Activated naive CD4-positive, alpha-beta T cell treated with Interleukin-2 at 50 U/mL for 16 hours (primary cell): ENCODE measurements around the gene CACNA2D1.
"Not testable (repeated sequence)": the region's sequence is repeated elsewhere in the genome, so short reads cannot be mapped to it uniquely, and the experiment has no call there.

Experiments
- DNase-seq: peaks from one replicate; pipeline ENCODE4 v3.0.0-alpha.2; 2020

The CACNA2D1 gene

DNA sequence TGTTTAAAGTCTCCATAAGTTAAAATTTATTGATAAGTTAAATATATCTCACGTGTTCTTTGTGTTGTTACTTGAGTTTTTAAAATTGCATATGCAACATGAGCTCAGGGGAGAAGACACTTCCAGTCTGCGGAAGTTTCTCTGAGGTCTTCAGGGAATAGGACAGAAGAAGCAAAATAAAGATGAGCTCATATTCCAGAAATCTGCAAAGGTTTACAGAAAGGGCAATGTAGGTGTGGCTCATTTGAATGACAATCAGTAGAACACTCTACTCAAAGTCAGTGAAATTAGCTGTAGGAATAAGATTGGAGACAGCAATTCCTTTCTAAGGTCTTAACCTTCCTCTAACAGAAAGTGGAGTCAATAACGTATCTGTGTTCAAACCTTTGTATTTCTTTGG lies 53.7 kb downstream of the CACNA2D1 start:
- no peak for DNase-seq

DNA sequence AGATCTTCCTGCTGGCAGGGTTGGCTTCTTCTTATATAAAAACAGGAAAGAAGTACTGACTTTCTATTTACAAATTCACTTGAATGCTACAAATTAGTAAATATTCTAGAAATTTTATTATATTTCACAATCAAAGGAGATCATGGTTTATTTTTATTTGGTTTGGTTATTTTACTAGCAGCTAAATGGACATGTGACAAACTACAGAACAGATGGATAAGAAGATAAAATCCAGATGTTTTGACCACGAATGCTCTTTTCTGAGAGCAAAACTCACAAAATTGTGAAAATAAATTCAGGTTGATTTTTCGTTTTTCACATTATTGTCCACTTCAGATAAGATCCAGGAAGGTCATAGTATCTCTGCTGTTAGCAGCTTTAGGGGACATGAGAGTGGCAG lies 55.4 kb downstream of the CACNA2D1 start:
- DNase-seq = no peak

DNA sequence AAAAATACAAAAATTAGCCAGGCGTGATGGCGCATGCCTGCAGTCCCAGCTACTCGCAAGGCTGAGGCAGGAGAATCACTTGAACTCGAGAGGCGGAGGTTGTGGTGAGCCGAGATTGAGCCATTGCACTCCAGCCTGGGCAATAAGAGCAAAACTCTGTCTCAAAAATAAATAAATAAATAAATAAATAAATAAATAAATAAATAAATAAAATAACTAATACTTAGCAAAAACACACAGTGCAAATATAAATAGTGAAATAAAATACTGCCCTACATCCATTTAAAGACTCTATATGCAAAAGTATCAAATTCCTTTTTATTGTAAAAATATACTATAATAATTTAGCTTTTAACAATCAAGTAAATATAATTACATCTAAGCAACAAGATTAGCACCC lies 57.0 kb downstream of the CACNA2D1 start:
- not testable (repeated sequence) for DNase-seq

DNA sequence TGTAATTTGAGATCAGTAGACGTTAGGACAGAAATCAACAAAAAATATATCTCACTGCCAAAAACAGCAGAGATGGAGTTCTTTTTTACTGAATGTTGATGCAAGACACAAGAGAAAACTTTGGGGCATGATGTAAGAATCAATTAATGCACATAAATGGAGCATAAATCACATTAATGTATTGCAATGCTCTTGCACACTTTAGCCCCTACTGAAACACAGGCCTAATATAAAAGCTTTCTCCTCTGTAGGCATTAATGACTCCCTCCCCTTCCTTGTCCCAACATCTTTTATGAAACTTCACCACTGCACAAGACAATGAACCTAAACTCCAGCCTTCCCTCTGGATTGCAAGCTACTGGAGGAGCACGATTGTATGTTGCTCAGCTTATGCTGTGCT lies 58.8 kb downstream of the CACNA2D1 start:
- DNase-seq = no peak

DNA sequence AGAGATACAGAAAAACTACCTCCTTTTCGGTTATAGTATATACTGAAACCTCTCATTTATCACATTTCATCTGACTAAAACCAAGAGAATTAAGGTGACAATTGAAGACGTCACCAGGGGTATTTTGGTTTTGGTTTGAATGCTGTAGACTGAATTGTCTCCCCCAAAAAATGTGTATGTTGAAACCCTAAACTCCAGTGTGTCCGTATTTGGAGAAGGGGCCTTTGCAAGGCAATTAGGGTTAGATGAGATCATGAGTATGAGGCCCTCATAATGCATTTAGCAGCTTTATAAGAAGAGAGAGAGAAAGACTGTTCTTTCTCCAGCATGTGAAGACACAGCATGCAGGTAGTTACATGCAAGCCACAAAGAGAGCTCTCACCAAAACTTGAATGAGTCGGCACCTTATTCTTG lies 59.5 kb downstream of the CACNA2D1 start:
- no peak for DNase-seq

DNA sequence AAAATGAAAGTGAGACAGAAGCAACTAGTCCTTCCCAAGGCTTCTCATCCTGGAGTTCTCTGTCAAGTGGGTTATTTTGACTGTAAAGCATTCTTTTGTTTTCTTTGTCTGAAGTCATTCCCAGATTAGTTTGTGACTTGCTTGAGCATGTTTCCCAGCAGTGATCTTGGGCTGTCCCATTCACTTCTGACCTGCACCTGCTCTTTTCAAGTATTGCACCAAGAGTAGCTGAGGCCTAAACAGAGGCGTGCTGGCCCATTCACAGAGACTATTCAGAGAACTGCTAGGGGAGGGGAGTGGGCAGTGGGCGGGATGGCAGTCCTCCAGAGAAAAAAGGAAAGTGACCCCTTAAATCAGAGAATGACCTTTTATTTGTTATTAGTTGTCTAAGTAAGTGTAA lies 61.3 kb downstream of the CACNA2D1 start:
- no peak for DNase-seq

DNA sequence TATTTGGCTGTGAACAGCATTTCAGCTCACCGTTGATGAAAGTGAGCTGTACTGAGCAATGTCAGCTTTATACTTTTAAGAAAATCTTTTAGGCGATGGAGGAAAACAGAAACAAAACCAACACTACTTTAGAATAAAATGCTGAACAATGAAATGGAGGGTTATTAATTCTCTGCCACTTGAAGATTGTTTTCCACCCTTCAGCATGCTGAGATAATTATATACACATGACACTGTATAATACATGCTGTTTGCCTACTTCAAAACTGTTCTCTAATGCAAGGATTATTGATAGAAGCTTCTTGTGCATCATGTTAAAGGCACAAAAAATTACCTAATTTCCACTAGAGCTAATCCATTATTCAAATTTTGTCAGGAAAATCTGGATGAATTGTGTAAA lies 66.8 kb downstream of the CACNA2D1 start:
- no peak for DNase-seq

DNA sequence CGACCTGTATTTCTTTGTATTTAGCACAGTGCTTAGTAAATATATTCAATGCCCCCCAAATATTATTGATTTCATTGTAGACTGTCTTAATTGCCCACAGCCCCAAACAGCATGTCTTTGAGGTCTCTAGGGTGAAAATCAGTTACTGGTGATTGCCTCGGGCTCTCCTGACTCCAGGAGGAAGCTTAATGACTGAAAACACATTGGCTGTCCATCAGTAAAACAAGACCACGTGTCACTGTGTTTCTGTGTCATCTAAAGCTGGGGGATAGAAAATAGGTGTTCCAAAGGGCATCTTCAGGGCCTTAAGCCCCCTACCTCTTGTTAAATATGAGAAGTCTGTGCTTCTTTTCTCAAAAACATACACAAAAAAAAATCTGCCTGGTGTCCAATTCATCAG lies 67.9 kb downstream of the CACNA2D1 start:
- DNase-seq = no peak

DNA sequence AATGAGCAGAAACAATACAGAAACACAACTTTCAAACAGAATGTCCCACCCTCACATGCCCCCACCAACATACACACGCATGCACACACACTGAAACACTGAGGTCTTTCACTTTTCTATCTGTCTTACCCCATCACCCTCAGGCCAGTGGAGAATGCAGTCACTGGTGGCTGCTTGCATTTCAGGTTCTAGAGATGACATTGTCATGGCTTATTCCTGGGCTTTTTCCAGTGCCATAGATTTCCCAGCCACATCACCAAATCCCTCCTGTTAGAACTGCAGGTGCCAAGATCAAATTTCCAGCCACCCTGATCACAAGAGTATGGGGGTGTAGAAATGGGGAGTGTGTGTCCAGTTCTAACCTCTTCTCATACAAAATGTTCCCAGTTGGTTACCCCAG lies 68.4 kb downstream of the CACNA2D1 start:
- DNase-seq = no peak

DNA sequence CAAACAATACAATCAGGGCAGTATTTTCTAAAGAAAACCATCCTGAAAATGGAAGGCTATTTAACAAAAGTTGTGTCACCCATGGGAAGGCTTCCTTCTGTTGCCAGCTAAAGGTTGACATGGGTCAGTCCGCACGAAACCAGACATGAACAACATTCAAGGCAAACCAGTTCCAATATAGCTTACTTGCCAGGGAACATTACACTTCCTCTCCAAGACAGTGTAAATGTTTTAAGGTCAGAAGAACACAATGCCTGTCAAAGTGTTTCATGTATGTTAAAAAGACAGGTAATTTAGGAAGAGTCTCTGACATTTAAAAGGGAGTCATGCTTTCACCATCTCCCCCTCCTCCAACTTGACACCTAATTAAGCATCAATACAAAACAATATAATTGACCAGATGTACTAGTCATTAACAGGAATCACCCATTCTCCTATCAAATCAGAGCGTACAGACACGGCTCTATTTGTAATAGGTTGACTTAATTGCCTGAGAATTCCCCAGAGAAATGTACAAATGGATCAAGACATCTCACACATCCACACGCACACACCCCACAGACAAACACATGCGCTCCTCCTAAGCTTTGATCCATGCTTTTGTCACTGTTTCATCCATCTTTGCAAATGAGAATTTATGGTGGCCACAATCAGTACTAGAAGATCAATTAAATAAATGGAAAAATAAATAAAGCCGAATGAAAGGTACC lies 69.5 kb downstream of the CACNA2D1 start:
- DNase-seq = no peak

DNA sequence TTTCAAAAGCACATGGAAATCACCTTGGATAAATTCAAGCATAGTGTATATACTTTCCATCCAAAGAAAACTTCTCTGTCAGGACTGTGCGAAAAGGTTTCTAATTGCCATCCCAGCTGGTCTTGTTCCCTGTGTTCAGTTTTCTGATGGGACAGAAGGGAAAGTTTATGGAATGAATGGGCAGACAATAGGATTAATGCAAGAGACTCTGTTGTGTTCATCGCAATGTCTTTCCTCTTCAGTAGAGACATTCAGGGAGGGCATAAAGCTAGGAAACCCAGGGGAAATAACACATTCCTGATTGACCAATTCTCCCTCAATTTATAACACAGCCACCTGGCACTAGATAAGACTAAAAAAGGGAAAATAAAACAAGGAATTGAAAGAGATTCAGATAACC lies 78.9 kb downstream of the CACNA2D1 start:
- DNase-seq = no peak

DNA sequence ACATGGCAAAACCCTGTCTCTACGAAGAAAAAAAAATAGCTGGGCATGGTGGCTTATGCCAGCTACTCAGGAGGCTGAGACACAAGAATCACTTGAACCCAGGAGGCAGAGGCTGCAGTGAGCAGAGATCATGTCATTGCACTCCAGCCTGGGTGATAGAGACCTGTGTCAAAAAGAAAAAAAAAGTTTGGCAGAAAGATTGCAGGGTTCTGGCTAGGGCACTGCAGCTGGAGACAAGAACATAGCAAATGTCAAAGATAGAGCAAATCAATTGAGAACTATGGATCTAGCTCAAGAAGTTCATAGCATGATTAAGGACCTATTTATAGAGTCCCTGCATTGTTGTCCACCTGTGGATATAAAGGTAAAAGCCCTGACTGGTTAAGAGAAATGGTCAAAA lies 79.5 kb downstream of the CACNA2D1 start:
- no peak for DNase-seq

DNA sequence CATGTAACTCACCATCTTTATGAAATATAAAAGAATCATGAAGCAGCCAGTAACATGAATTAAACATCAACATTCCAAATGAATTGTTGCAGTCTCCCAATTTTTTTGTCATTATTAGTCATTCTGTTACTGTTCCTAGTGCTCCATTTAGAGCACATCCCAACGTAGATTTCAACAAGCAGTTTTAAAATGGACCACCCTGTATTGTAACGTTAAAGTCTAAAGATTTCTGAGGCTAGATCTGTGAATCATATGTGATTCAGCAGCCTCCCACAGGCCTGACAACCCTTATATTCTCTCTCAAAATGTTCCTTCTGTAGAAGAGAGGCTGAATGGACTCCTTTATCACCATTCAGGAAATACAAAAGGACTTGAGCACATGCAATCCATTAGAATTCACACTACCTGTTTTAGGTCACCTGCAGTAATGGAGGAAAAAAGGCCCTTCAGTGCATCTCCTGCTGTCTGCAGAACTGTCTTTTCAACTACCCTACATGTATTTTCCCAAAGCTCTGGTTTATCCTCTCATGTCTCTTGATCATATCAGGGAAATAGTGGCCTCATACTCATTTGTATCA lies 81.4 kb downstream of the CACNA2D1 start:
- no peak for DNase-seq

DNA sequence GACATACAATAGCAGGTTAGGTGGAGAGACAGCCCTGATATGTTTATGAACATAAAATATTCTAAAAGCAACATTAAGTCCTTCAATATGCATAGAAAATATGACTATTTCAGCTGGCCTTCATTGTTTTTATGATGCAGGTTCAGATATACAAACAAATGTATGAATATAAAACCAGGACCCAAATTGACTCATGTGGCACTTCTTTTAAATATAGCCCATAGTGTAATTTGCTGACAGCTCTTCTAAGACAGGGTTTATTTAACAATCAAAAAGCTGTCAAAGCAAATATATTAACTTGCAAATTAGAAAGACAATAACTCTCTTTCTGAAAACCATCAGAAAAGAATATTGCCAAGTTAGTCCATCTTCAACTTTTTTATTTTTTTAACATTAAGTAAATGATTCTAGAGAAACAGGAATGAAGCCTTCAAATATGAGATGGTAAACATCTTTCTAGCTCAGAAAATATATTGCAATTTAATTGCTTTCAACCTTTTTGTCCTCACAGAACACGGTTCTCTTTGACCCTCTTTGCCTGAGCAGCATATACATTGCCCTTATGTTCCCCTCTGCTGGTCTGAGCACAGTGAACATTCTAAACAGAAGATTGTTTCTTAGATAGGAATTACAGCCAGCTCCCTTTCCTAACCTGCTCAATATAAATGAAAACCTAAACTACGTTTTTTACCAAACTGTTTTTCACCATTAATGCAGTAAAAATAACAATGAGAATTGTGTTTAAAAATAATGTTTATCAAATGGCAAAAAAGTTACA lies 82.8 kb downstream of the CACNA2D1 start:
- no peak for DNase-seq

DNA sequence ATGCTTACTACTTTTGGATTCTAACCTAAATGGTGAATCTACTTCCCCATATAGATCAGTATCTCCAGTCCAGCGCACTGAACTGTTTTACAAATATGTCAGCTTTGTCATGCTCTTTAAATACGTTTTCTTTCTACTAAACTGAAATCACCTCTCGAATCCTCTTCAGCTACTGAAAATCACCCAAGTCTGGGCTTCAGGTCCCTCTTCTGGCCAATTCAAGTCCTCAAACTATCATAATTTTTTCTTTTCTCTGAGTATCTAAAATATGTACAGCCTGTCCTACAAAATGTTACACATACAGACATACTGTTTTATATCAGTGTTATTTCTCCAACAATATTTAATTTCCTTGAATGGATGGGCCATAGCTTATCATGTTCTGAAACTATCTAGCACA lies 84.2 kb downstream of the CACNA2D1 start:
- no peak for DNase-seq

DNA sequence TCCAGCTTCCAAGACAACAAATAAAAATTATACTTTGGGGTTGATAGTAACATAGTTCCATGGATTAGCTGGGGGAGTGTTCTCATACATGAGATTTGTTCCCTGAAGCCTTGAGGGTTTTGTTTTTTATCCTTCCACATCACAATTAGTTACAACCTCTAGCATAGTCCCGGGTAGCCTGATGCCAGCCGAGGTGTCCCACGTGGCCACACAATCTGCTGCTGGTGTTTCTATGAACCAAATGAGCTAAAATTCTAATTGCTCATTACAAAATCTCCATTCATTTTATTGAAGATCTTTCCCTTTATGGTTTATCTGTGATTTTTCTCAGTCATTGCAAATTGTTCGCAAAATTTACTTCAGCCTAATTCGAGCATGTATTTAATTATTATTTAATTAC lies 84.7 kb downstream of the CACNA2D1 start:
- DNase-seq = no peak

DNA sequence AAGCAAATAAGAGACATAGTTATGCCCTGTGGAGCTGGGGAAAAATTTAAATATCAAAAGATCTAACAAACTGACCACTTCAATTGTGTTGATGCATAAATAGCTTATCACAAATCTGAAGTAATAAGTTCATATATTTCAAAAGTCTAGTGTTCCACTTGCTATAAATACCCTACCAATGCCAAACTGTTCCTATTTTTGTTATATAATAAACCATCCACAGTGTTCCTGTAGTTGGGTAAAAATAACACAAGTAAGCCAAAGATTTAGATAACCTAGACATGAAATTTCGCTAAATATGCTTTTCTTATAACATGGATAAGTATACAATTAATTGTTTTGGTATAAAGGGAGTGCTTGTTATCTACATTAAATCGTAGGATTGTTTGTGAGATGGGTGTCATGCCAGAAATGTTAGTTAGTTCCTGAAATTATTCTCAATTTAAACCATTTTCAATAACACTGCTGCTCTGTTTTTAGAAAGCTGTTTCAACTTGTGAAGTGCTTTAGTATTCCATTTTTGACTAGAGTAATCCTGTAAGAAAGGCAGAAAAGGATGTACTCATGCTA lies 85.5 kb downstream of the CACNA2D1 start:
- no peak for DNase-seq

DNA sequence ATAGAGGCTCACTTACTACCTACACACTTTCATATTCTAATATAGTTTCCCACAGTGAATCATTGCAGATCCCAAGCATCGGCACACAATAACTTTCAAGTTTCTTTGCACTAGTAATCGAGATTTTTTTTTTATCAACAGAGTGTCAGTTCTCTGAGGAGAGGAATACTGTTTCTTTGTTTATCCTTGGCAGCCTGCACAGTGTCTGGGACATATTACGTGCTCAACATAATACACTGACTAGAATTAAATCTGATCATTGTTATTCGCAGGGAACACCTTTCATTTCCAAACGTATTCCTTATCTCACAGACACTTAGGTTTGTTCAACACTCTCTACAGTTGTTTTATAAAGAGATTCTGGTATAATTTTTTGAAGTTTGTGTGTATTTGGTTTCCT lies 95.3 kb downstream of the CACNA2D1 start:
- no peak for DNase-seq

DNA sequence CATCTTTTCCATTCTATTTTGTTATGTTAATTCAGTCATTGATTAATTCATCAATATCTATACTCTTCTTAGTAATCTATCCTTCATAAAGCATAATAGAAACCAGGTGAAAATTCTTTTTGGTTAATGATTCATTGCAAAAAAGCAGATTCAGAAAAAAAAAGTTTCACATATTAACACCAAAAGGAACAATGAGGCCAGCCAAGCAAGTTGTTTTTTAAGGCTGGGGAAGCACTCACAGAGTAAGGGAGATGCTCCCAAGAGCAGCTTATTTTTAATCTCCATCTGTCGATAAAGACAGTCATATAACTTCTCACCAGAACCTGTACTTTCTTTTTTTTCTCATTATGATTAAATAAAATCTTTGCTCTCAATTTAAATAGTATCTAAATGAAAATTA lies 95.8 kb downstream of the CACNA2D1 start:
- DNase-seq = no peak

DNA sequence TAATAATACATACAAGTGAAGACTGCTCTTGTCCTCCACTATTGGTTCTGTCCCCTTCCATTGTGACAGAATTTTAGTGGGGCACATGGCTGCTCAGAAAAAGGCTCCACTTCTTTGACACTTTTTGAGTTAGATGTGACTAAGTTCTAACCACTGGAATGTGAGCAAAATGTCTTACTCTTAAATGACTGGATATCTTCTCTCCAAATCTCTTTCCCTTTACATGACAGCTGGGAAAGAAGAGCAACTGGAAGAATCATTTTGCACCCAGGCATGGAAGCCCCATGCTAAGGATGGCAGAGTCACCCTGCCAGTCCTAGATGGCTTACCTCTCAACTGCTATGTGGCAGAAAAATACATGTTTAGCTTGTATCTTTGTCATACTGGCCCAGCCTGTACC lies 97.7 kb downstream of the CACNA2D1 start:
- DNase-seq = no peak

DNA sequence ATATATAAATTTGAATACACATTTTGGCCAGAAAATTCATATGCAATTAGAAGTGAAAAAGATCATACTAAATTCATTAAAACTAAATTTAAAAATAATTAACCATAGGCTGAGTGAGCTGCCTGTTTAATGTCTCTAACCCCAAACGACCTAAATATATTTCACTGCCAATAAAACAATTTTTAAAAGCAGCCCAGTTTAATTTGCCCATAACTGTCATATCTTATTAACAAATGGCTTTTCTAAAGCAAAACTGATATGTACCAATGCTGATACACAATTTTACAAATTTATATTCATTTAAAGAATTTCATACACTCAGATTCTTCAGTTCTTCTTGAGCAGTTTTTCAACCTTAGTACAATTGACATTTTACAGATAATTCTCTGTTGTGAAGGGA lies 99.9 kb downstream of the CACNA2D1 start:
- DNase-seq = no peak

DNA sequence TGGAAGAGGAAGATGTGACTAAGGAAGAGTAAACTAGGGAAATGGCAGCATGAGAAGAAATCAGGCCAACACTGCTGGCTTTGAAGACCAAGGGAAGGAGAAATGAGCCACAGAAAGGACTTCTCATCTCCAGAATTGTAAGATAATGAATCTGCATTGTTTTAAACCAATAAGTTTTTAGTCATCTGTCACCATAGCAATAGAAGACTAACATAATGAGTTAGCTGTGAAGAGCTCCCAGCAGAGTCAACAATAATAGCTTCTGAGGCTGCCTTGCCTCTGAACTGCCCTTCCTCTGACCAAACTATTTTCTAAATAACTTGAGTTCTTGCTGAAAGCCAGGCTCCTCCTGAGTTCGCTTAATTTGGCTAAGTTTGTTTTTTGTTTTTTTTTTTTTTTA lies 103.6 kb downstream of the CACNA2D1 start:
- DNase-seq = no peak

DNA sequence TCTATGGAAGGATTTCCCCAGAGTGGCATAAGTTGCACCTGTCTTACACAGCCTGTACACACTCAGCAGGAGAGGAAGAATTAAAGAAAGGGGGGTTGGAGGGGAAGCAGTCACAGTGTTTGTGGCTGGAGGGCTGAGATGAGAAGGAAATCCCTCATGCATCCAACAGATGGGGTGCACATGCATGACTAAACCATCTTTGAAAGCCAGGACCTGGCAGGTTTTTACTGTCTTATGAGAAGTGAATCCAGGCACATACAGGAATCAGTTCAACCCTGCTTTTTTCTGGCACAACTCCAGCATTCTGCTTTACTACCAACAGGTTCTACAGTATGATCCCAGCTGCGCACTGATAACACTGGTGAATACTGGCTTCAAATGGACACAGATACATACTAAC lies 107.7 kb downstream of the CACNA2D1 start:
- DNase-seq = no peak

DNA sequence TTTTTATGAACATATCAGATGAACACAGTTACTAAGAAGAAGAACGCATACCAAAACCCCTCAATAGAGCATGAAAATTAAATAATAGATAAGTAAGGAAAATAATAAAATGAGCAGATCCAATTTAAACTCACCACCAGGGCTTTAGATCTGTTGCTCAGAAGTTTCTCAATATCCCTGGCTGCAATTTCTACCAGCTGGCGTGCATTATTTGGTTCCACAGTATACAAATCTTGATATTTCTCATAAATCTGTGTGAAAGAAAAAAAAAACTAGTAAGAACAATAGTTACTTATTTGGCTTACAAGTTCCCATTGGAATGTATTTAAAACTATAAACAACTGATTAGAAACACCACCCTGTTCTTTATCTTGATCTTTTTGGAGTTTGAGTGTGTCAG lies 108.6 kb downstream of the CACNA2D1 start:
- DNase-seq = no peak
